HUDEP-2 (cell line): ENCODE data around the gene SRGAP3.
"Not testable (repeated sequence)": the region's sequence is repeated elsewhere in the genome, so short reads cannot be mapped to it uniquely, and the experiment has no call there.

Experiments
- DNase-seq, 76 experiments: peaks; one replicate each; lab custom pipeline; 2025; ENCODE audit not compliant: unreplicated experiment in 76 of 76; lab: John Stamatoyannopoulos, UW

The SRGAP3 gene

DNA sequence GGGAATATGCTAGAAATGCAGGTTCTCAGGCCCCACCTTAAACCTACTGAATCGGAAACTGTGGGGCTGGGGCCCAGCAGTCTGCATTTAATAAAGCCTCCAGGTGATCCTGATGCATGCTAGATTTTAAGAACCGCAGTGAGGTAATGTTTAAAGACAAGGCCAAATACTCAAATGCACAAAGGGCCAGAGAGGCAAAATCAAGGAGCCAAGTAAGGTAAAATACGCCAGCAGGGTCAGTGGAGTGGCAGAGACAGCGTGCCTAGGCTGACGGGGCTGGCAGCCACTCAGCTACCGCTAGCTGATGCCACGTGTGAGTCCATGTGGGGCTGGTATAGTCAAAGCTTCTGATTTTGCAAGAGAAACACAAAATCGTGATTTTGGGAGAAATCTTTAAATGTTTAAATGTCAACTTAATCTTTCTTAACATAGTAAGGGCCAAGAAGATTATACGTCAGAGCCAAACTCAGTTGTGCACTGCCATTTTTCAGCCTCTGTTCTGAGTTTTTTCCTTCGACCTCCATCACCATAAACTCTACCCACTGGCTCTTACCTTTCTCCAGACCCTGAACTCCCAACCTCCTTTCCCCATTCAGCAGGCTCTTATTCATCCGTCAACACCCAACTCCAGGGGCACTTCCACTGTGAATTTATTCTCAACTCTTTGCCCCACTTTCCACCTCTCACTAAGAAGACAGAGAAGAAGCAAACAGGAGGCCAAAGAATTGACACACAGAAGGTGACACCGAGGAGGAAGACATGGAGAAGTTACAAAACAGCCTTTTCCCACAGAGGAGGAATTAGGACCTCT lies 149.5 kb downstream of the SRGAP3 start:
- no peak for DNase-seq

GRCh38 chr3:9098716-9099675 lies 150.4 kb downstream of the SRGAP3 start:
- DNase-seq: no peak

DNA sequence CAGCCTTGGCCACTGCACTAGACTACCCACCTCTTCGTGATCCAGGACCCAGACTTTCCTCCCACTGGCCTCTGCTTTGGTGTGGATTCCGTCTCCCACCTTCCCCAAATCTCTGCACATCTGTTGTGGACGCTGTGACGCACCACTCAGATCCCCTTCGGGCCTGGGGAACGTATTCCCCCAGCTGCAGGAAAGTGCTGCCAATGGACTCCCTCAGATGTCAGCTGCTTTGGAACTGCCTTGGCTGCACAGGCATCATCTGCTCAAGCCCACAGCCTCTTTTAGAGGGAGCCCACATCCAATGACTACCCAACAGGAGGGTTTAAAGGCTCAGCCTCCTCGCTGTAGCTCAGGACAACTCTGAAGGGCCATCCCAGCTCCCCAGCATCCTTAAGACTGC lies 152.0 kb downstream of the SRGAP3 start:
- DNase-seq: no peak

GRCh38 chr3:9091486-9092235 lies 157.8 kb downstream of the SRGAP3 start:
- no peak for DNase-seq

- no peak for DNase-seq
Measured at GRCh38 chr3:9088441-9089353, 160.7 kb downstream of the SRGAP3 start.

GRCh38 chr3:9087831-9088413 lies 161.5 kb downstream of the SRGAP3 start:
- no peak for DNase-seq

GRCh38 chr3:9085428-9085827 lies 164.0 kb downstream of the SRGAP3 start:
- not testable (repeated sequence) for DNase-seq

DNA sequence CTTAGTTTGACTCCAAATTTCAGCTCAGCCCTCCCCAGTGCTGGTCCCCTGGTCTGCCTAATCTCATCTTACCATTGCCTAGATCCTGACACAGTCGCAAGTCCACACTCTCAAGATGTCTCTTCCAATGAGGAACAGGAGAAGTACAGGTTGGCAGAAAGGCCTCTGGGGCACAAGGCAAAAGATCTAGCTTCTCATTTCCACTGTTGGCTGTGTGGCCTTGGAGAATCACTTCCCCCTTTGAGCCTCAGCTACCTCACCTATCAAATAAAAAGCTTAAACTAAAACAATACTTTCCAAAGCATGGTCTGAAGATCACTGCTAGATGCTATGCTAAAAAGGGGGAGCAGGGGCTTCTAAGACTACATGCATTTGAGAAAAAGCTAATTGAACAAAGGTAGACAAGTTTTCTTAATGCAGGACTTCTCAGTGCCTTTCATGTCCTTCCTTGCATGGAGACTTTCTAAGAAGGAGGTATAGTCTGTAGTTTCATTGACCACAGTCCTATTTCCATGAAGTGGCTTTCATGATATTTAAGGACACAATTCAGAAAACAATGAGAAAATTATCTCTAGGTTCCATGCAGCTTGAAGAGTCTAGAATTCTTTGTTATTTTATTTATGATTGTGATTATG lies 168.1 kb downstream of the SRGAP3 start:
- DNase-seq: no peak

DNA sequence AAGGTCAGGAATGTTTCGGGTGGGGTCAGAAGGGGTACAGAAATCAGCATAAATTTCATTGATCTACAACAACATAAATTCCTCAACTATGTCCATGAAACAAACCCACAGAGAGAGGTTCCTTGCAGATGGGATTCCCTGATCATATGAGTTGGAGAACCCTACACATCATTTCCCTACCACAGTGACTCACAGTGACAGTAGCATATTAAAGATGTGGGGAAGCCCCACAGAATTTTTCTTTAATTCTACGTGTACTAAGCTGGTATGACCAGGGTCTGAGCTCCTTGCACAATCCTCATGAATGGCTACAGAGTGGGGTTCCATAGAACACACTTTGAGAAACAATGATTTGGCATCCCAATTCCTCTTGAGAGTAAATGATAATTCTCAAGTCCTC lies 169.3 kb downstream of the SRGAP3 start:
- DNase-seq: no peak

GRCh38 chr3:9079676-9080075 lies 169.8 kb downstream of the SRGAP3 start:
- DNase-seq: no peak

DNA sequence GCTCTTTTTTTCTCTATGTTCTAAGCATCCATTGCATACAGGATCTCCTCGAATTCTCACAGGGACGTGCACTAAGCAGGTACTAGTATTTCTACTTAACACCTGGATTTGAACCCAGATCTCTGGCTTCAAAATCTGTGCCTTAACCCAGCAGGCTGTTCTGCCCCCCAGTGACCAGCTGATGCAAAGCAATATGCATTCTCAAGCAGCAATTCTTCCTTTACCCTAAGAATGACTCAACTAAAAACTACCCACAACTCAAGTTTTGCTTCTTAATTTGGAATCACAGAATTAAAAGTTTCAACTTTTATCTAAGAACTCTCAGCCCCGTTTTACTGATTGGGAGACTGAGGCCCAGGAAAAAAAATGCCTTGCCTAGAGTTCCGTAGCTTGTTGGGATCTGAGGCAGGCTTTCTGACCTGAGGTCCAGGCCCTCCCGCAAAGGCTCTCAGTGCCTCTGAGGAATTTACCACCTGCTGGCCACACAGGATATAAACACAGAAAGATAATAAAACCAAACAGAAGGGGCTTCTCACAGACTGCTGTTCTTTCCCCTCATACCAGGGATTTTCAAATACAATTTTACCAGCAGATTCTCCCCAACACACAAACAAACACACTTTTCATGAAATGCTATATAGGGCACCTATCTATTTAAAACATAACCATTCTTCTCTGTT lies 170.7 kb downstream of the SRGAP3 start:
- no peak for DNase-seq

- DNase-seq: no peak
Measured at GRCh38 chr3:9077029-9077428, 172.4 kb downstream of the SRGAP3 start.

DNA sequence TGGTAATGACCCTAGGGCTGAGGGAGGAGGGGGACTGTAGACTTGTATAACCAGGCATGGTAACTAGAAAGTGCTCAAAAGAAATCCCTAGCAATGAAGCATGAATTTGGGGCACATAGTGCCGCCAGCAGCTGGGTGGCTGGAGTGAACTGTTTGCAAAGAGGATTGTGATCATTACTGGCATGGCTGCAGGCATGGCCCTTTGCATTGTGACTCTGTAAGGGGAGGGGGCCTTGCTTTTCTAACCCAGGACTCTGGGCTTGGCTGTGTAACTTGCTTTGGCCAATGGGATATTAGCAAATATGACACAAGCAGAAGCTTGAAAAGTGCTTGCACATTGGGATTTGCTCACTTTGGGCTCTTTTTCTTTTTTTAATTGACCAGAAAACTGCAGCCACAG lies 173.7 kb downstream of the SRGAP3 start:
- no peak for DNase-seq

DNA sequence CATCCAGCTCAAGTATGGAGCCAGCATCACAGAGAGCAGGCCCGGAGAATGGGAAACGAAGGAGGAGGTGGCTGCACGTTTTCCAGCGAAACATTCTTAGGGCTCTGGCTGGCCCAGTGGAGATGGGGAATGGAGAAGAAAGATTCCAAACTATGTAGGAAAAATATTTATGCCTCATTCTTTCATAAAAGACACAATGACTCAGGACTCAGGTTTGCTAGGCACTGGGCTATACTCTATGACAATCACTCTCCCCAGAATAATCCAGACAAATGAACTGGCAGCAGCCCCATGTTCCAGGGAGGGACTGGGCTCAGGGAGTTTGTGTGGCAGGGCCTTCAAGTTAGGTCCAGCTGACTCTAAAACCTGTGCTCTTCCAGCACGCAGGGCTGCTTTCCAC lies 175.4 kb downstream of the SRGAP3 start:
- DNase-seq: no peak

DNA sequence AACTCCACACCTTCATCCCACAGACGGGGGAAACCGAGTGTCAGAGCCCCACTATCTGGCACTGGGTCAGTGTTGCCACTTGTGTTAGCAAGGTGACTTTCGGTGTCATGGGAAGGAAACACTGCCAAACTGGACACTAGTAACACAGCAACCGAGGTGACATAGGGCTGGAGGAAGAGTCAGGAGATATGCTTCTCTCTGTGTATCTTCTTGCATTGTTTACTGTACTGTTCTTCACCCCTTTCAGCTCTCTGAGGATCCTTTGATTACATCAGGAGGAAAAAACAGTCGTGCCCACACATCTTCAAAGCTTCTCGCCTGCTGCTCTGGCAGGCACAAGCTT lies 176.8 kb downstream of the SRGAP3 start:
- DNase-seq: no peak

- no peak for DNase-seq
Measured at GRCh38 chr3:9071936-9072666, 177.3 kb downstream of the SRGAP3 start.

GRCh38 chr3:9070961-9071360 lies 178.5 kb downstream of the SRGAP3 start:
- DNase-seq: no peak

DNA sequence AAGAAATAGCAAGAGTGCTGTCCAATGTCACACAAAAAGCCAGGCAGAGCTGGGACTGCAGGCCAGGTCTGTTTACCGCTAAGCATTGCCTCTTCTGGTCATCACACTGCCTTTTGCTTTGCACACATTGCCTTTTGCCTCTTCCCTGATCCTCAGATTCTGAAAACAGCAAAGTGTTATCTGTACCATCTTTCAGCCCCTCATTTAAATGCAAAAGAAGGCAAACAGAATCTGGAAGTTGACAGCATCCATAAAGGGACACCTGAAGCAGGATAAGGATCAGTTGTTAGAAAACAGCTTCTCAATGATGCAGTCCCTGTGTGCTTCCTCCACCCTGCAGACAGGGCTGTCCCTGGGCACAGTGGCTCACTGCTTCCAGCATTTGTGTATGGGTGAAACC lies 179.5 kb downstream of the SRGAP3 start:
- no peak for DNase-seq
